GM23338 (cell line): Measurements from ENCODE around the gene PRPSAP2. TPM values are rescaled to one million over a fixed set of nuclear protein-coding genes. Genes with fewer than 3 reads are reported as not detected.

Experiments
- EZH2 ChIP-seq: fragments of 200-600 bp; sonication (generic); IDR thresholded peaks from one replicate; pipeline ENCODE4 v1.8.0; 2017; ENCODE audit warnings: antibody characterized with exemption, mild to moderate bottlenecking, low read depth; ENCODE audit not compliant: unreplicated experiment
- EZH2phosphoT487 ChIP-seq: fragments of 200-600 bp; sonication (generic); IDR thresholded peaks from one replicate; pipeline ENCODE4 v1.8.1; 2018; ENCODE audit warnings: antibody characterized with exemption; ENCODE audit not compliant: unreplicated experiment
- ZNF462 ChIP-seq: fragments of 250-450 bp; sonication (Bioruptor Pico); IDR thresholded peaks from 2 replicates; pipeline ENCODE4 v1.5.0; 2020; ENCODE audit warnings: mild to moderate bottlenecking, moderate library complexity
- polyA plus RNA-seq: library from polyadenylated mRNA; unstranded; fragments of >200 nt; fragmentation: Nextera tagmentation; extraction: Ambion mirVana; gene quantifications from 2 replicates; pipeline ENCODE4 v1.2.1, GENCODE V29; 2016
- total RNA-seq: library from RNA; depleted of rRNA; stranded (reverse); fragments of >200 nt; shearing (Covaris generic); gene quantifications from 2 replicates; pipeline ENCODE4 v1.2.3, GENCODE V29; 2014
- TF ChIP-seq, protein P1 (sequence below): IDR thresholded peaks from 2 replicates; pipeline ENCODE4 v1.6.1; 2016; ENCODE audit warnings: antibody characterized with exemption
- TF ChIP-seq, protein P2 (sequence below), 2 experiments: fragments of 200-600 bp in 1 of 2; sonication (generic) in 1 of 2; conservative IDR thresholded peaks; 2 replicates each; pipeline versions ENCODE4 v1.5.1 to v1.6.1; 2016 to 2017; ENCODE audit warnings: antibody characterized with exemption in 2 of 2, low read depth in 2 of 2, mild to moderate bottlenecking in 2 of 2, moderate library complexity in 1 of 2

Gene PRPSAP2
- total and polyA plus RNA-seq, 2 experiments from 2014 or later, result 34.6 to 54.4 TPM

DNA sequence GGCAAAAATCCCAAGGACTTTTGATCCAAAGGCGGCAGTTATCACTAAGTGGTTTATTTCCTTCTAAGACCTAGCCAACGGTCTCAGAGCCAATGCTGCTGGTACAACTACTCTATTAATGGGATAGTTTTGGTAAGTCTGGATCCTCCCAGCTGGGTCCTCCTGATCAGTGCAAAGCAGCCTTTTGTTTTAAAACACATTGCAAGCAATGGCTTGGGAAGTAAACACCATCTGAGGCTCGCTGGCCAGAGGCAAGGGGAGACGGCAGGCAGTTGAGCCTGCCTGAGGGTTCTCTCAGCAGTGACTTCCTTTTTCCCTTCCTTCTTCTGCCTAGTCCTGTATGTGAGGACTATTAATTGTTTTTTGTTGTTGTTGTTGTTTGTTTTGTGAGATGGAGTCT is 92.4 kb downstream of the PRPSAP2 start (continued):
- no peak for TF ChIP-seq ZNF462
- no peak for TF ChIP-seq EZH2phosphoT487
- TF ChIP-seq, protein P1, sequence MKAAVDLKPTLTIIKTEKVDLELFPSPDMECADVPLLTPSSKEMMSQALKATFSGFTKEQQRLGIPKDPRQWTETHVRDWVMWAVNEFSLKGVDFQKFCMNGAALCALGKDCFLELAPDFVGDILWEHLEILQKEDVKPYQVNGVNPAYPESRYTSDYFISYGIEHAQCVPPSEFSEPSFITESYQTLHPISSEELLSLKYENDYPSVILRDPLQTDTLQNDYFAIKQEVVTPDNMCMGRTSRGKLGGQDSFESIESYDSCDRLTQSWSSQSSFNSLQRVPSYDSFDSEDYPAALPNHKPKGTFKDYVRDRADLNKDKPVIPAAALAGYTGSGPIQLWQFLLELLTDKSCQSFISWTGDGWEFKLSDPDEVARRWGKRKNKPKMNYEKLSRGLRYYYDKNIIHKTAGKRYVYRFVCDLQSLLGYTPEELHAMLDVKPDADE, result no peak
- TF ChIP-seq, protein P2, sequence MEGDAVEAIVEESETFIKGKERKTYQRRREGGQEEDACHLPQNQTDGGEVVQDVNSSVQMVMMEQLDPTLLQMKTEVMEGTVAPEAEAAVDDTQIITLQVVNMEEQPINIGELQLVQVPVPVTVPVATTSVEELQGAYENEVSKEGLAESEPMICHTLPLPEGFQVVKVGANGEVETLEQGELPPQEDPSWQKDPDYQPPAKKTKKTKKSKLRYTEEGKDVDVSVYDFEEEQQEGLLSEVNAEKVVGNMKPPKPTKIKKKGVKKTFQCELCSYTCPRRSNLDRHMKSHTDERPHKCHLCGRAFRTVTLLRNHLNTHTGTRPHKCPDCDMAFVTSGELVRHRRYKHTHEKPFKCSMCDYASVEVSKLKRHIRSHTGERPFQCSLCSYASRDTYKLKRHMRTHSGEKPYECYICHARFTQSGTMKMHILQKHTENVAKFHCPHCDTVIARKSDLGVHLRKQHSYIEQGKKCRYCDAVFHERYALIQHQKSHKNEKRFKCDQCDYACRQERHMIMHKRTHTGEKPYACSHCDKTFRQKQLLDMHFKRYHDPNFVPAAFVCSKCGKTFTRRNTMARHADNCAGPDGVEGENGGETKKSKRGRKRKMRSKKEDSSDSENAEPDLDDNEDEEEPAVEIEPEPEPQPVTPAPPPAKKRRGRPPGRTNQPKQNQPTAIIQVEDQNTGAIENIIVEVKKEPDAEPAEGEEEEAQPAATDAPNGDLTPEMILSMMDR (conservative IDR thresholded peaks at IDR 0.05; ENCODE audit: low read depth in 2 of 2), result no peak
- no peak for TF ChIP-seq EZH2
